Hepatocyte (in vitro differentiated cells): ENCODE results near the gene DNAJB1.

ENCODE experiments used
- EZH2 ChIP-seq: fragments of 200-600 bp; sonication (generic); IDR thresholded peaks from 2 replicates; pipeline ENCODE4 v1.6.1; 2016; ENCODE audit warnings: antibody characterized with exemption, mild to moderate bottlenecking, borderline replicate concordance
- TF ChIP-seq, protein P1 (sequence below): fragments of 200-600 bp; sonication (generic); IDR thresholded peaks from 2 replicates; pipeline ENCODE4 v1.5.1; 2016; ENCODE audit warnings: antibody characterized with exemption, mild to moderate bottlenecking; ENCODE audit not compliant: poor library complexity

DNA sequence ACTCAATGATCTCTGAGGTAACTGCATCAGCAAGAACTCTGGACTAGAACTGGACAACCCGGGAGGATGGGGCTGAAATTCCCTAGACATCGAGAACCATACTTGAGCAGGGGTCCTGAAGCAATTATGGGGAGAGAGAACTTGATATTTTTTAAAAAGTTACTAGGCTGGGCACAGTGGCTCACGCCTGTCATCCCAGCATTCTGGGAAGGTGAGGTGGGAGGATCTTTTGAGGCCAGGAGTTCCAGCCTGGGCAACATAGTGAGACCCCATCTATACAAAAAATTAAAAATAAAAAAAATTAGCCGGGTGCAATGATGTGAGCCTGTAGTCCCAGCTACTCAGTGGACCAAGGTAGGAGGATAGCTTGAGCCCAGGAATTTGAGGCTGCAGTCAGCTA lies 2.3 kb upstream of the DNAJB1 start:
- TF ChIP-seq, protein P1, sequence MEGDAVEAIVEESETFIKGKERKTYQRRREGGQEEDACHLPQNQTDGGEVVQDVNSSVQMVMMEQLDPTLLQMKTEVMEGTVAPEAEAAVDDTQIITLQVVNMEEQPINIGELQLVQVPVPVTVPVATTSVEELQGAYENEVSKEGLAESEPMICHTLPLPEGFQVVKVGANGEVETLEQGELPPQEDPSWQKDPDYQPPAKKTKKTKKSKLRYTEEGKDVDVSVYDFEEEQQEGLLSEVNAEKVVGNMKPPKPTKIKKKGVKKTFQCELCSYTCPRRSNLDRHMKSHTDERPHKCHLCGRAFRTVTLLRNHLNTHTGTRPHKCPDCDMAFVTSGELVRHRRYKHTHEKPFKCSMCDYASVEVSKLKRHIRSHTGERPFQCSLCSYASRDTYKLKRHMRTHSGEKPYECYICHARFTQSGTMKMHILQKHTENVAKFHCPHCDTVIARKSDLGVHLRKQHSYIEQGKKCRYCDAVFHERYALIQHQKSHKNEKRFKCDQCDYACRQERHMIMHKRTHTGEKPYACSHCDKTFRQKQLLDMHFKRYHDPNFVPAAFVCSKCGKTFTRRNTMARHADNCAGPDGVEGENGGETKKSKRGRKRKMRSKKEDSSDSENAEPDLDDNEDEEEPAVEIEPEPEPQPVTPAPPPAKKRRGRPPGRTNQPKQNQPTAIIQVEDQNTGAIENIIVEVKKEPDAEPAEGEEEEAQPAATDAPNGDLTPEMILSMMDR, result no peak
- no peak for TF ChIP-seq EZH2
